ENCODE measurements around the gene SLC25A21.

DNA sequence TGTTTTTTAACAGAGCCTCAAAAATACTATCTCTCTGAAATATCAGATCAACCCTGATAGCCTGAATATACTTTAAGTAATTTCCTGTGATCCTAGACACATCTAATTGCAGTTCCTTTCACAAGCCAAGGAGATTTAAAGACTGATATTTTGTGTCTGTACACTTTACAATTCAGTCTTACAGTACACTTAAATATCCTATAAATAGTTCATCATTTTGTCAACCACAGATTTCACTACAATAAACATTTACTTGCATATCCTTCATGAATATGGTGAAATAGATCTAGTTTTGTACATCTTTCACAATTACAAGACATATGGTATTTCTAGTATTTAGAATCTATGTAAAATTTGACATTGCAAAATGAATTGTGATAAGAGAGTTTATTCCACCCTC is 349.7 kb downstream of the SLC25A21 start:
- TF ChIP-seq POLR2A (IDR thresholded peaks at IDR 0.05) (no peak), POLR2AphosphoS5 (IDR thresholded peaks at IDR 0.05) (no peak), EP300 (IDR thresholded peaks at IDR 0.05) (no peak)
- TF ChIP-seq, protein P1, sequence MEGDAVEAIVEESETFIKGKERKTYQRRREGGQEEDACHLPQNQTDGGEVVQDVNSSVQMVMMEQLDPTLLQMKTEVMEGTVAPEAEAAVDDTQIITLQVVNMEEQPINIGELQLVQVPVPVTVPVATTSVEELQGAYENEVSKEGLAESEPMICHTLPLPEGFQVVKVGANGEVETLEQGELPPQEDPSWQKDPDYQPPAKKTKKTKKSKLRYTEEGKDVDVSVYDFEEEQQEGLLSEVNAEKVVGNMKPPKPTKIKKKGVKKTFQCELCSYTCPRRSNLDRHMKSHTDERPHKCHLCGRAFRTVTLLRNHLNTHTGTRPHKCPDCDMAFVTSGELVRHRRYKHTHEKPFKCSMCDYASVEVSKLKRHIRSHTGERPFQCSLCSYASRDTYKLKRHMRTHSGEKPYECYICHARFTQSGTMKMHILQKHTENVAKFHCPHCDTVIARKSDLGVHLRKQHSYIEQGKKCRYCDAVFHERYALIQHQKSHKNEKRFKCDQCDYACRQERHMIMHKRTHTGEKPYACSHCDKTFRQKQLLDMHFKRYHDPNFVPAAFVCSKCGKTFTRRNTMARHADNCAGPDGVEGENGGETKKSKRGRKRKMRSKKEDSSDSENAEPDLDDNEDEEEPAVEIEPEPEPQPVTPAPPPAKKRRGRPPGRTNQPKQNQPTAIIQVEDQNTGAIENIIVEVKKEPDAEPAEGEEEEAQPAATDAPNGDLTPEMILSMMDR (IDR thresholded peaks at IDR 0.05) = no peak

Data from stomach (tissue), 4 donors.